Neural progenitor cell (in vitro differentiated cells): Measurements from ENCODE around the gene ZNF133. TPM values are rescaled to one million over a fixed set of nuclear protein-coding genes. Genes with fewer than 3 reads are reported as not detected.
"Not testable (repeated sequence)": the region's sequence is repeated elsewhere in the genome, so short reads cannot be mapped to it uniquely, and the experiment has no call there.

Source experiments
- DNase-seq: peaks from one replicate; pipeline ENCODE4 v3.0.0-alpha.2; 2016; ENCODE audit warnings: low spot score
- H2AFZ ChIP-seq: fragments of 200-600 bp; sonication (generic); replicated peaks from 2 replicates; pipeline ENCODE4 v1.6.1; 2016; ENCODE audit warnings: antibody characterized with exemption
- H3F3A ChIP-seq: fragments of 200-600 bp; sonication (generic); 2 replicates; pipeline ENCODE4 v1.6.1; 2016; ENCODE audit warnings: antibody characterized with exemption, low read depth
- H3K27ac ChIP-seq: fragments of 200-600 bp; sonication (generic); 2 replicates; pipeline ENCODE4 v1.5.1; 2016; ENCODE audit warnings: mild to moderate bottlenecking
- H3K27me3 ChIP-seq: fragments of 200-600 bp; sonication (generic); 2 replicates; pipeline ENCODE4 v1.6.1; 2016; ENCODE audit warnings: mild to moderate bottlenecking, moderate library complexity
- H3K36me3 ChIP-seq: fragments of 200-600 bp; sonication (generic); 2 replicates; pipeline ENCODE4 v1.5.1; 2016
- H3K4me1 ChIP-seq: fragments of 200-600 bp; sonication (generic); 2 replicates; pipeline ENCODE4 v1.6.1; 2016; ENCODE audit warnings: mixed run types
- H3K4me2 ChIP-seq: fragments of 200-600 bp; sonication (generic); 2 replicates; pipeline ENCODE4 v1.6.1; 2016
- H3K4me3 ChIP-seq: fragments of 200-600 bp; sonication (generic); 2 replicates; pipeline ENCODE4 v1.5.1; 2016
- H3K79me2 ChIP-seq: fragments of 200-600 bp; sonication (generic); 2 replicates; pipeline ENCODE4 v1.6.1; 2016; ENCODE audit warnings: low read depth
- H3K9ac ChIP-seq: fragments of 200-600 bp; sonication (generic); 2 replicates; pipeline ENCODE4 v1.6.1; 2016
- H3K9me3 ChIP-seq: fragments of 200-600 bp; sonication (generic); 2 replicates; pipeline ENCODE4 v1.5.1; 2016; ENCODE audit warnings: low read depth
- H4K20me1 ChIP-seq: fragments of 200-600 bp; sonication (generic); 2 replicates; pipeline ENCODE4 v1.6.1; 2016; ENCODE audit warnings: low read depth
- H3K27ac Mint-ChIP-seq: 3 replicates; pipeline ENCODE4 v1.8.0; 2021; ENCODE audit warnings: mixed read lengths
- H3K27me3 Mint-ChIP-seq: 2 replicates; pipeline ENCODE4 v1.8.0; 2022; ENCODE audit warnings: low read depth, mild to moderate bottlenecking, inconsistent platforms, moderate library complexity, mixed read lengths; ENCODE audit not compliant: insufficient read depth
- H3K36me3 Mint-ChIP-seq: 3 replicates; pipeline ENCODE4 v1.8.0; 2021; ENCODE audit warnings: mixed read lengths
- H3K4me1 Mint-ChIP-seq: 3 replicates; pipeline ENCODE4 v1.8.0; 2021; ENCODE audit warnings: mixed read lengths
- H3K4me3 Mint-ChIP-seq: 3 replicates; pipeline ENCODE4 v1.8.0; 2021; ENCODE audit warnings: mild to moderate bottlenecking, moderate library complexity, mixed read lengths
- H3K9me3 Mint-ChIP-seq: 3 replicates; pipeline ENCODE4 v1.8.0; 2020; ENCODE audit warnings: mixed read lengths
- CTCF ChIP-seq: fragments of 200-600 bp; sonication (generic); IDR thresholded peaks from 2 replicates; pipeline ENCODE4 v1.5.1; 2017; ENCODE audit warnings: antibody characterized with exemption, mild to moderate bottlenecking
- EZH2 ChIP-seq: fragments of 200-600 bp; sonication (generic); IDR thresholded peaks from 2 replicates; pipeline ENCODE4 v1.6.1; 2017; ENCODE audit warnings: antibody characterized with exemption, mild to moderate bottlenecking, moderate library complexity
- EZH2phosphoT487 ChIP-seq: fragments of 200-600 bp; sonication (generic); IDR thresholded peaks from 2 replicates; pipeline ENCODE4 v1.6.1; 2017; ENCODE audit warnings: antibody characterized with exemption
- total RNA-seq: library from RNA; depleted of rRNA; stranded (reverse); fragments of >200 nt; gene quantifications from 2 replicates; pipeline ENCODE4 v1.2.3, GENCODE V29; 2015; ENCODE audit warnings: low replicate concordance

ZNF133 gene
- total RNA-seq, 1 donor from 2014 or later: 24.8 TPM

GRCh38 chr20:18326990-18327389 is 38.7 kb downstream of the ZNF133 start:
- Histone ChIP-seq H4K20me1 (no peaks in the 10 kb centered on the region), H3K9ac (no peak overlapping the region), H3K4me3 (no peak overlapping the region), H3K79me2 (no peaks in the 10 kb centered on the region), H3K27me3 (no peaks in the 10 kb centered on the region), H3K4me1 (peaks cover 28% of the 10 kb centered on the region), H3K27ac (no peak overlapping the region), H3K36me3 (peaks cover 21% of the 10 kb centered on the region), H3K9me3 (peaks cover 13% of the 10 kb centered on the region), H3K4me2 (no peak overlapping the region), H2AFZ (no peak overlapping the region), H3F3A (peaks cover 29% of the 10 kb centered on the region)
- TF ChIP-seq EZH2: no peak
- no peak for TF ChIP-seq CTCF
- no peak for TF ChIP-seq EZH2phosphoT487
- Mint-ChIP-seq H3K27me3 (peaks cover 7% of the 10 kb centered on the region), H3K27ac (no peak overlapping the region), H3K4me3 (no peak overlapping the region), H3K4me1 (peaks cover 10% of the 10 kb centered on the region), H3K36me3 (peaks cover 6% of the 10 kb centered on the region), H3K9me3 (peaks cover 28% of the 10 kb centered on the region)
- no peak for DNase-seq

GRCh38 chr20:18331694-18332093 is 43.4 kb downstream of the ZNF133 start:
- no peak for DNase-seq
- H3K27me3 Mint-ChIP-seq: peaks cover 5% of the 10 kb centered on the region
- peaks cover 21% of the 10 kb centered on the region for H3K36me3 ChIP-seq
- H3K27ac Mint-ChIP-seq: no peak overlapping the region
- no peak overlapping the region for H3K4me3 Mint-ChIP-seq
- no peak overlapping the region for H3K9ac ChIP-seq
- peaks cover 4% of the 10 kb centered on the region for H3K36me3 Mint-ChIP-seq
- no peaks in the 10 kb centered on the region for H3K79me2 ChIP-seq
- H3K27me3 ChIP-seq: no peaks in the 10 kb centered on the region
- H3K27ac ChIP-seq: no peak overlapping the region
- H3F3A ChIP-seq: no peaks in the 10 kb centered on the region
- H3K4me3 ChIP-seq: no peak overlapping the region
- H2AFZ ChIP-seq: no peak overlapping the region
- H3K4me2 ChIP-seq: no peak overlapping the region
- H3K9me3 ChIP-seq: peaks cover 13% of the 10 kb centered on the region
- TF ChIP-seq CTCF (no peak), EZH2 (no peak), EZH2phosphoT487 (no peak)
- H3K9me3 Mint-ChIP-seq: peaks cover 48% of the 10 kb centered on the region
- H3K4me1 ChIP-seq: no peaks in the 10 kb centered on the region
- H3K4me1 Mint-ChIP-seq: no peaks in the 10 kb centered on the region
- H4K20me1 ChIP-seq: no peaks in the 10 kb centered on the region

GRCh38 chr20:18349749-18350148 is 61.4 kb downstream of the ZNF133 start:
- not testable (repeated sequence) for H3K4me2 ChIP-seq, H3K36me3 Mint-ChIP-seq, H3K27me3 Mint-ChIP-seq

GRCh38 chr20:18359854-18360253 is 71.5 kb downstream of the ZNF133 start:
- H3K4me3 Mint-ChIP-seq: no peak overlapping the region
- Histone ChIP-seq H3K36me3 (no peaks in the 10 kb centered on the region), H3F3A (no peaks in the 10 kb centered on the region), H3K4me1 (no peaks in the 10 kb centered on the region), H3K79me2 (no peaks in the 10 kb centered on the region), H4K20me1 (no peaks in the 10 kb centered on the region), H3K27me3 (no peaks in the 10 kb centered on the region), H2AFZ (no peak overlapping the region), H3K9me3 (peaks cover 9% of the 10 kb centered on the region), H3K9ac (no peak overlapping the region), H3K27ac (no peak overlapping the region), H3K4me2 (no peak overlapping the region), H3K4me3 (no peak overlapping the region)
- H3K36me3 Mint-ChIP-seq: no peaks in the 10 kb centered on the region
- no peaks in the 10 kb centered on the region for H3K27me3 Mint-ChIP-seq
- peaks cover 2% of the 10 kb centered on the region for H3K9me3 Mint-ChIP-seq
- H3K4me1 Mint-ChIP-seq: no peaks in the 10 kb centered on the region
- no peak for DNase-seq
- no peak for TF ChIP-seq EZH2phosphoT487
- H3K27ac Mint-ChIP-seq: no peak overlapping the region

More at GRCh38 chr20:18349749-18350148, 61.4 kb downstream of the ZNF133 start:
- not testable (repeated sequence) for H3K27me3 ChIP-seq, H3K4me3 ChIP-seq, H3K4me3 Mint-ChIP-seq, H2AFZ ChIP-seq, H4K20me1 ChIP-seq, DNase-seq, H3K27ac Mint-ChIP-seq, H3K9ac ChIP-seq, H3K4me1 Mint-ChIP-seq, H3K4me1 ChIP-seq, H3K9me3 Mint-ChIP-seq, H3K27ac ChIP-seq, H3K79me2 ChIP-seq, H3K36me3 ChIP-seq, H3F3A ChIP-seq, H3K9me3 ChIP-seq
